Measurements from ENCODE around the gene PRCP.

Gene PRCP

DNA sequence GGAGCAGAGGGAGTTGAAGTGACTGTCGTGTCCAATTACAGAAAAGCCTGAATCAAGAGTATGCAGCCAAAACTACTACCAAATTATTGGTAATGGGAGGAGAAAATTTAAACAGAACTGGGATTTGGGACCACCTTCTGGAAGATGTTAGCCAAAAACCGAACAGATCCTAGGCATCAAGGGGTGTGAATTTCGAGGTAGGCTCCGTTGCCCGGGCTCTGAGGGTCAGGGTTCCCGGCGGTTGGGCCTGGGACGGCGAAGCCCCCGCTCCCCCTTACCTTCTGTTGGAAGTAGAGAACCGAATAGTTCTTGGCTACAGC is 313 bp downstream of the PRCP start:
- H3K9ac ChIP-seq (ENCODE audit: low read length): peak overlapping the region; percentile 64
- no peak overlapping the region for H3K27ac ChIP-seq (ENCODE audit: low read depth, low read length)
- H4K20me1 ChIP-seq (ENCODE audit: low read depth, low read length): no peaks in the 10 kb centered on the region
- no peaks in the 10 kb centered on the region for H3K9me3 ChIP-seq (ENCODE audit: insufficient read depth, low read length)
- H2AFZ ChIP-seq (ENCODE audit: low read depth, low read length, severe bottlenecking): peak overlapping the region; percentile 78
- TF ChIP-seq EZH2phosphoT487 (conservative IDR thresholded peaks at IDR 0.05; ENCODE audit: low read length) (no peak), CTCF (IDR thresholded peaks at IDR 0.05; ENCODE audit: insufficient read depth, low read length, poor library complexity, severe bottlenecking) (no peak)
- peak overlapping the region; percentile 91 for H3K4me2 ChIP-seq (ENCODE audit: low read depth, low read length, poor library complexity, severe bottlenecking)
- peaks cover 34% of the 10 kb centered on the region for H3K79me2 ChIP-seq (ENCODE audit: insufficient read depth, low read length)
- peaks cover 12% of the 10 kb centered on the region for H3F3A ChIP-seq (ENCODE audit: insufficient read depth)
- H3K36me3 ChIP-seq (ENCODE audit: low read length): no peaks in the 10 kb centered on the region
- no peaks in the 10 kb centered on the region for H3K27me3 ChIP-seq (ENCODE audit: low read length)
- H3K9me2 ChIP-seq (replicated peaks; ENCODE audit: insufficient read depth, low read length): no peaks in the 10 kb centered on the region
- H3K4me3 ChIP-seq (ENCODE audit: insufficient read depth, low read length, poor library complexity, severe bottlenecking): peak overlapping the region; percentile 85

DNA sequence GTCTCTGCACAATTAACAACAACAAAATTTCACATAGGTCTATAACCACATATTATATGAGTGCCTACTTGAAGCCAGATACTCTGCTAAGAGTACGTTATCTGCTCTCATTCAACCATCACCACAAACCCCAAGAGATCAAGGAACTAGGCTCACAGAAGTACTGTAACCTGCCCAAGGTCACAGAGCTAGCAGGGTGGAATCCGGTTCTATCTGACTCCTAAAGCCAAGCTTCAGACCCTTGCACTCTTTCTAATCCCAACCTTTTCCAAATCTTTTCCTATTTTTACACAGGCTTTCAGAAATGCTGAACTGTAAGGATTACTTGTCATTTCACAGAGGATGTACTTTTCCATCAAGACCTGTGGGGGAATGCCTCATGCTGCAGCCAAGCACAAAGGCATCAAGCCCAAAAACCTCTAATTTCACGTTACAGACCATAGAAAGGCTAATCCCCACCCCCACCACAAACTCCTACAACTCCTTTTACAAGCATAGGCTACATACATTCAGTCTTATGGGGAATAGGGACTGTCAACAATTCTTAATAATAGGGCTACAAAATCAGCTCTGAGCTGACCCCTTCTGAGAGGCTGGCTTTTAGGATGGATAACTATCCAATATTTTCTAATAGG is 927 bp downstream of the PRCP start:
- Histone ChIP-seq H3K4me2 (ENCODE audit: low read depth, low read length, poor library complexity, severe bottlenecking) (peak overlapping the region; percentile 91), H3F3A (ENCODE audit: insufficient read depth) (peaks cover 12% of the 10 kb centered on the region), H3K9me3 (ENCODE audit: insufficient read depth, low read length) (no peaks in the 10 kb centered on the region), H3K9me2 (replicated peaks; ENCODE audit: insufficient read depth, low read length) (no peaks in the 10 kb centered on the region), H3K79me2 (ENCODE audit: insufficient read depth, low read length) (peaks cover 28% of the 10 kb centered on the region), H4K20me1 (ENCODE audit: low read depth, low read length) (no peaks in the 10 kb centered on the region), H3K9ac (ENCODE audit: low read length) (peak overlapping the region; percentile 64; the same call in 1 of the 2 replicates), H3K27ac (ENCODE audit: low read depth, low read length) (no peak overlapping the region), H3K4me3 (ENCODE audit: insufficient read depth, low read length, poor library complexity, severe bottlenecking) (peak overlapping the region; percentile 85), H2AFZ (ENCODE audit: low read depth, low read length, severe bottlenecking) (no peak overlapping the region), H3K36me3 (ENCODE audit: low read length) (no peaks in the 10 kb centered on the region), H3K27me3 (ENCODE audit: low read length) (no peaks in the 10 kb centered on the region)
- no peak for TF ChIP-seq CTCF (IDR thresholded peaks at IDR 0.05; ENCODE audit: insufficient read depth, low read length, poor library complexity, severe bottlenecking)
- no peak for TF ChIP-seq EZH2phosphoT487 (conservative IDR thresholded peaks at IDR 0.05; ENCODE audit: low read length)

DNA sequence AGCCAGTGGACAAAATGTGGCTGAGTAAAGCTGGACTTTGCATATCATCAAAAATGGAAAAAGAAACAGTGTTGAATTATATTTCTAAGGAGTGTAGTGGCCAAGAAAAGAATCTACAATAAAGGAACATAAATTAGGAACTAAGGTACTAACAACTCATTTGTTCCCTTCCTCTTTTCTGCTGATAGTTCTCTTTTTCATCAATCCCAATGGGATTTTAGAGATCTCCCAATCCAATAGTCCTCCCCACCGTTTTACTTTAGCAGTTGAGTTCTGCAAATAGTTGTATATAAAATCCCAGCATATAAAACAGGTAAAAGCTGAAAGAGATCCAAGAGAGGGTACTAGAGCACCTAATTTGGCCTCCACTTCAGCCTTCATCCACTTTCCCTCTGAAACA is 2.0 kb downstream of the PRCP start:
- no peaks in the 10 kb centered on the region for H4K20me1 ChIP-seq (ENCODE audit: low read depth, low read length)
- no peaks in the 10 kb centered on the region for H3K9me3 ChIP-seq (ENCODE audit: insufficient read depth, low read length)
- H3K4me2 ChIP-seq (ENCODE audit: low read depth, low read length, poor library complexity, severe bottlenecking): no peak overlapping the region
- H3F3A ChIP-seq (ENCODE audit: insufficient read depth): peaks cover 3% of the 10 kb centered on the region; the same call in 1 of the 2 replicates
- H3K27me3 ChIP-seq (ENCODE audit: low read length): no peaks in the 10 kb centered on the region
- H3K4me3 ChIP-seq (ENCODE audit: insufficient read depth, low read length, poor library complexity, severe bottlenecking): no peak overlapping the region
- peaks cover 17% of the 10 kb centered on the region for H3K79me2 ChIP-seq (ENCODE audit: insufficient read depth, low read length)
- TF ChIP-seq EZH2phosphoT487 (conservative IDR thresholded peaks at IDR 0.05; ENCODE audit: low read length) (no peak), CTCF (IDR thresholded peaks at IDR 0.05; ENCODE audit: insufficient read depth, low read length, poor library complexity, severe bottlenecking) (no peak)
- no peak overlapping the region for H2AFZ ChIP-seq (ENCODE audit: low read depth, low read length, severe bottlenecking)
- no peaks in the 10 kb centered on the region for H3K9me2 ChIP-seq (replicated peaks; ENCODE audit: insufficient read depth, low read length)
- H3K27ac ChIP-seq (ENCODE audit: low read depth, low read length): no peak overlapping the region
- no peak overlapping the region for H3K9ac ChIP-seq (ENCODE audit: low read length)
- no peaks in the 10 kb centered on the region for H3K36me3 ChIP-seq (ENCODE audit: low read length)
